ENCODE data around the gene RTP4.

RTP4 gene

GRCh38 chr3:187368251-187369088, at the start of gene RTP4:
Gene RTP4, plus strand, starts transcription at chr3:187368385. Its CDS starts 57 bp downstream, at chr3:187368442.
- DNase-seq: peak; percentile 21
- in situ Hi-C loops (cut with MboI; ENCODE audit: low pct_unique_long_range_greater_than_20kb, low sequenced_read_pairs): no loop called here

DNA sequence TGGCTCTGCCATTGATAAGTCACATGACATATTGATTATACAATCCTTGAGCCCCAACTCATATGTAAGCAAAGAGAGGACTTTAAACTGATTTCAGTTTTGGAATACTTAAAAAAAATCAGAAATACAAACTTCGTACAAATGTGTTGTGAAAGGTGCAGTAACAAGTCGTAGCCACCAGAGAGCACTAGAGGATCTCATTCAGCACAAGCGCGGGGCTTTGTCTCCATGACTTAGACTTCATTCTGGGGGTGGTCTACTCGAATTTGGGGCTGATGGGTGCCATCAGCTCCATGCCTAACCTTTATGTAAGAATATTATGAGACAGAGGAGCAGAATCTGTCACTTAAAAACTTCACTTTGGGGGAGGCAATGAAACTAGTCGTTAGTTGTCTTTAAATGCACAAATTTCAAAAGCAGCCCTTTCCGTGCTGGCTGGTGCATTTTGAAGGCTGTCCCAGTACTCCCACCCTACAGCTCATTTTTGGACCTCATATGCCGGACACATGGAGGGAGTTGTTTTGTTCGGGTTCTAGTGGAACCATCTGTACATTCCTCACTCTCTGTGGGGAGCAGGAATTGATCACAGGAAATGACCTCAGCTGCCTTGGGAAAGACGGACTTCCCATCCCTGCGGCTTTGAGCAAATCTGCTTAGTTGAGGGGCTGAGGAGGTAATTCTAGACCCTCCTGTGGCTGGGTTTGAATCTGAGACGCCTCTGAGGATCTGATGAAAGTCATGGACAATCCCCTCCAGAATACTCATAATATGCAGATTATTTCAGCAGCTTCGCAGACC, 49.2 kb upstream of the RTP4 start:
- in situ Hi-C loops (cut with MboI; ENCODE audit: low pct_unique_long_range_greater_than_20kb, low sequenced_read_pairs): loop anchor here (10.0 kb wide), 1 partner anchor 376 kb away; no protein-coding TSS in a partner anchor
- peak; percentile 60 for DNase-seq

GRCh38 chr3:187319699-187320302, 48.4 kb upstream of the RTP4 start:
- in situ Hi-C loops (cut with MboI; ENCODE audit: low pct_unique_long_range_greater_than_20kb, low sequenced_read_pairs): loop anchor here (10.0 kb wide), 2 partner anchors 355 to 375 kb away; partner anchors contain the start of gene SST
- DNase-seq: peak; percentile 85

DNA sequence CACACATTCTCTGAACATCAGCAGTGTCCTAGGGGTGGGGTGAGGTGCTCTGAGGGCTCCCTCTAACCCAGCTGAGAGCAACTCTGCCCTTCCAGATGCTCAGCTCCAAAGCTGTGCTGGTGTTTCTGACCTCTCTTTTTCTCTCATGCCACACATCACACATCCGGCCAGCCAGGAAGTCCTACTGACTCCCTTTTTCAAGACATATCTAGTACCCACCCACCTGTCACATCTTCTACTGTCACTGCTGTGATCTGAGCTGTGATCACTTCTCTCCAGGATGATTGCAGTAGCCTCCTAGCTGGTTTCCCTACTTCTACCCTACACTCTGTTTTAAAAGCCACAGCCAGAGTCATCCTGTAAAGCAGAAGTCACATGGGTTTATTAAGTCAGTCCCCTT, 46.4 kb upstream of the RTP4 start:
- in situ Hi-C loops (cut with MboI; ENCODE audit: low pct_unique_long_range_greater_than_20kb, low sequenced_read_pairs): loop anchor here (10.0 kb wide), 1 partner anchor 353 kb away; the partner anchor contains the start of gene SST
- no peak for DNase-seq

DNA sequence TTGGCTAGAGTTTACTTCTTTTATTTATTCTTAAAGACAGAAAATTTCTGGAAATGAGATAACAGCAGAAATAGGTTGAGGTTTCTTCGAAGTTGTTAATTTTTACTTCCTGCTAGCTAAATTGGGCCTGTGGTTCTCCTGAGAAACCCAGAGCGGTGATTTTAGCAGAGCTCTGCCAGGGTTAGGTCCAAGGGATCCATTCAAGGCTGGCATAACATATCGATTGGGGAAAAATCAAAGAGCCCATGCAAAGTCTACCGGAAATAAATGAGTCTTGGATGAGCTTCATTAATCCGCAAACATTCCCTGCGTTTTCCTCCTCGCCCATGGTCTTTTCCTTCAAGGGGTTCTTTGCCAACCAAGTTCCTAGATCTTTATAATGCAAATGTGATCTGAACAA, 45.9 kb upstream of the RTP4 start:
- no peak for DNase-seq
- in situ Hi-C loops (cut with MboI; ENCODE audit: low pct_unique_long_range_greater_than_20kb, low sequenced_read_pairs): loop anchor here (10.0 kb wide), 1 partner anchor 353 kb away; the partner anchor contains the start of gene SST

DNA sequence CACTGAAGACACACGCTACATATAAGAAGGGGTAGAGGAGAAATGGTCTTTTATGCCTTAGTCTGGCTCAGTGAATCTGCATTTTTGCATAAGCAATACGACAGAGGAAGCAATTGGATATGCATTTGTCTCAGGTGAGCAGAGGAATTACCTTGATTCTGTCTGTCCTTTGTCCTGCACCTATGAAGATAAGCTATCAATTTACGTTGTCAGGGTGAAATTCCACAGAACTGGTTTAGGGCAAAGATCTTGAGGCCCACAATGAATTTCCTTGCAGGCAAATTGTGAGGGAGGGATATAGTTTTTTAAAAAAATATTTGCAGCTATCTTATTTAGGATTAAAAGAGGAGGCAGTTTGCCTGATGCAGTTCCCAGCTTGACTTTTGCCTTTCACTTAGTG, 45.1 kb upstream of the RTP4 start:
- in situ Hi-C loops (cut with MboI; ENCODE audit: low pct_unique_long_range_greater_than_20kb, low sequenced_read_pairs): loop anchor here (10.0 kb wide), 1 partner anchor 352 kb away; the partner anchor contains the start of gene SST

DNA sequence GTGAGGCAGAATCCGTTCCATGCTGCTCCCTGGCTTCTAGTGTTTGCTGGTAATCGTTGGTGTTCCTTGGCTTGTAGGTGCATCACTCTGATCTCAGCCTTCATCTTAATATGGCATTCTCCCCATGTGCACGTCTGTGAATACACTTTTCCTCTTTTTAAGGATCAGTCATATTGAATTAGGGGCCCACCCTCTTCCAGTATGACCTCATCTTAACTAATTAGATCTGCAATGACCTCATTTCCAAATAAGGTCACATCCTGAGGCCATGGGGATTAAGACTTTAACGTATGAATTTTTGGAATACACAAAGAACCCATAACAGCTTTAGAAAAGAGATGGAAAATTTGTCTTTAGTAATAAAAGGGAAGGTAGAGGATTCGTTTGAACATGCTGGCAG, 42.6 kb upstream of the RTP4 start:
- in situ Hi-C loops (cut with MboI; ENCODE audit: low pct_unique_long_range_greater_than_20kb, low sequenced_read_pairs): loop anchor here (10.0 kb wide), 1 partner anchor 349 kb away; the partner anchor contains the start of gene SST
- DNase-seq: no peak

More for the DNA sequence above, 45.1 kb upstream of the RTP4 start:
- no peak for DNase-seq

DNA sequence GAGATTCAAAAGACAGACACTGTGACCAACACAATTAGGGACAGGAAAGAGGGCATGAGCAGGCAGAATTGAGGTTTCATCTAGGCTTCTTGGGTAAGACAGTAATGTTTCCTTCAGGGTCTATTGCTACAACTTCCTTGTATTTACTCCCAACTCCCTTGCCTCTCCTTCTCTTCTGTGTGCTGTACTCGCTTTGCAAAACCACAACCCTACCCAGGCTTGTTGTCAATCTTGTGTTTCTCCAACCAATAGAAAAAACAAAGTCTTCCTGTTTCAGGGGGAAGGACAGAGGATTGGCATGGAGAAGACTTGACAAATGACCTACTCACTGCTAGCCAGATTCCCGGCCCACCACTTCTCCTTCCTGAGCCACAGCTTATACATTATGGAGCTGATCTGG, 40.3 kb upstream of the RTP4 start:
- DNase-seq: peak; percentile 14
- in situ Hi-C loops (cut with MboI; ENCODE audit: low pct_unique_long_range_greater_than_20kb, low sequenced_read_pairs): loop anchor here (10.0 kb wide), 1 partner anchor 347 kb away; the partner anchor contains the start of gene SST

DNA sequence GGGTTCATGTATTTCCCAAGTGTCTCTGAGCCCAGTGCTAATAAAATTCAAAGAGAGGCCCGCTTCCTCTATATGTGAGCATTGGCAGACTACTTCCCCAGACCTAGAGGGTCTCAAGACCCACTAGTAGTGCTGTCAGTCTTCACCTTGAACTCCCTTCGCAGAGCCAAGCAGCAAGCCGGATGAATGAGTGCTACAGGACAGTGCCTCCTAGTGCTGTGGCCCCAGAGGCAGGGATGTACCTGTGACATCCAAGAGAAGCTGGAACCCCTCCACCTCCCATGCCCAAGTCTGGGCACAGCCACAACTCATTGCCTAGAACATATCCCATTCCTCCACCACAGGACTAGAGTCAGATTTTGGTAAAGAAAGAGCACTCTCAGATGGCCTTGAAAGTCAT, 39.5 kb upstream of the RTP4 start:
- in situ Hi-C loops (cut with MboI; ENCODE audit: low pct_unique_long_range_greater_than_20kb, low sequenced_read_pairs): loop anchor here (10.0 kb wide), 1 partner anchor 346 kb away; the partner anchor contains the start of gene SST

DNA sequence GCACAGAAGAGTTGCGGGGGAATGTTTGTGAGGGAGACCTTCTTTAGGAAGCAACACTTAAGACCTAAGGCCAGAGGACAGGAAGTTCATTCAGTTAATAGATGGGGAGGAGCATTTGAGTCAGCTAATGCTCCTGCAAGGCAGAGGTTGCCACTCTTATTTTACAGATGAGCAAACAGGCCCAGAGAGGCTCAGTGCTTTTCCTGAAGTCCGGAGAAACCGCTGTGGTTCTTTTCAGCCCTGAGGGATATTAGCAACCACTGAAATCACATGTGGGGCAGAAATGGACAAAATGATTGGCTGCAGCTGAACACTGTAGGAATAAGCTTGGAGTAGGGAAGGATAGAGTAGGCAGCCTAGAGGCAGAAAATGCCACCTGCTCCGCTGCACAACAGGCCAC, 33.3 kb upstream of the RTP4 start:
- no peak for DNase-seq
- in situ Hi-C loops (cut with MboI; ENCODE audit: low pct_unique_long_range_greater_than_20kb, low sequenced_read_pairs): no loop called here

More for the DNA sequence above, 39.5 kb upstream of the RTP4 start:
- DNase-seq: no peak

DNA sequence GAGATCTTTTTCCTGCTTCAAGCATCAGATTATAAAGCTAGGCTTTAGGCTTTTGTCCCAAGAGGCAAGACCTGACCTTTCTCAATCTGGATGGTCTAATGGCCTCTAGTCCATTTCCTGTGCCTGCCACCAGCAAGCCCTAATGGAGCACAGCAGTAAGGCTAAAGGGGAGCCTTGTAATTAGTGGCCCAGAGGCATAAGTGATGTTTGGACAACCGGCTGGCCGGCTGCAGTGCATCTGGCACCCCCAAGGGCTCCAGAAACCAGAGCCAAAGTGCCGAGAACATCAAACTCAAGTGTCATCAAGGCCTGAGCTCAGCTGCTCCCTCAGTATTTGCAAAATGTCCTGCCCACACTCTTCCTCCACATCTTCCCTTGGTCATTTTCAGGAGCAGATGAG, 31.9 kb upstream of the RTP4 start:
- DNase-seq: no peak
- in situ Hi-C loops (cut with MboI; ENCODE audit: low pct_unique_long_range_greater_than_20kb, low sequenced_read_pairs): no loop called here

- no peak for DNase-seq
- in situ Hi-C loops (cut with MboI; ENCODE audit: low pct_unique_long_range_greater_than_20kb, low sequenced_read_pairs): no loop called here
Observed at GRCh38 chr3:187340578-187340977, 27.6 kb upstream of the RTP4 start.

GRCh38 chr3:187342255-187342654, 25.9 kb upstream of the RTP4 start:
- in situ Hi-C loops (cut with MboI; ENCODE audit: low pct_unique_long_range_greater_than_20kb, low sequenced_read_pairs): no loop called here

DNA sequence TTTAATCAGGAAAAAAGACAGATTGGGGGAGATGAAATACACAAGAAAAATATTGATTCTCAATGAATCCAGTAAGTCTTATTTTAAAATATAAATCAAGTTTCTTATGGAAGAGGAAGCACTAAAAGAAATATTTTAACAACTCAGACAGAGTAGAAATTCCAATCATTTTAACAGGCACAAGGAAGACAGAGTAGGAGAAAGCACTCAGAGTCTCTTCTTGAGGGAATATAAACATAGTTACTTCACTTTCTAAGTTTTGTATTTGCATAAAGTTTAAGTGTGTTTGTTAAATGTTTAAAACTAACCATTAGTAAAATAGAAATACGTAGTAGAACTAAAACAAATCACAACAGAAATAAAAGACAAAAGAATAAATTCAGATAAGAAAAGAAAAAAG, 24.5 kb upstream of the RTP4 start:
- DNase-seq: no peak
- in situ Hi-C loops (cut with MboI; ENCODE audit: low pct_unique_long_range_greater_than_20kb, low sequenced_read_pairs): no loop called here

More at GRCh38 chr3:187342255-187342654, 25.9 kb upstream of the RTP4 start:
- DNase-seq: no peak

- DNase-seq: no peak
- in situ Hi-C loops (cut with MboI; ENCODE audit: low pct_unique_long_range_greater_than_20kb, low sequenced_read_pairs): no loop called here
Observed at GRCh38 chr3:187352581-187353575, 15.3 kb upstream of the RTP4 start.

DNA sequence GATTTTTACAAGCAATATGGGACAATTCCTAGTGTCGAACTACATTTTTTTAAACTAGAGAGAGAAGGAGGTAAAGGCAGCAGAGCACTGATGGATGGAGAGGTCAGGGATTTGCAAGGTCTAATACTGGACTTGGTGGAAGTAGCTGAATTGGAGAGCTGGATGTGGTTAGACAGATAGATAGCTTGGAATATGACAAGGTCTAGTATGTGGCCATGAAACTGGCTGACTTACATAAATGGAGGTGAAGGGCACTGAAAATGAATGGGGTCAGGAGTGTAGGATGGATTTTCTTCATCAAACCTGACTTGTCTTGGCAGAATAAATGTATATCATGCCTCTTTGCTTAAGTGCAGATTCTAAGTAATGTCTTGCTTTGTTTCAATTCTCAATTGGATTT, 10.1 kb upstream of the RTP4 start:
- in situ Hi-C loops (cut with MboI; ENCODE audit: low pct_unique_long_range_greater_than_20kb, low sequenced_read_pairs): no loop called here

DNA sequence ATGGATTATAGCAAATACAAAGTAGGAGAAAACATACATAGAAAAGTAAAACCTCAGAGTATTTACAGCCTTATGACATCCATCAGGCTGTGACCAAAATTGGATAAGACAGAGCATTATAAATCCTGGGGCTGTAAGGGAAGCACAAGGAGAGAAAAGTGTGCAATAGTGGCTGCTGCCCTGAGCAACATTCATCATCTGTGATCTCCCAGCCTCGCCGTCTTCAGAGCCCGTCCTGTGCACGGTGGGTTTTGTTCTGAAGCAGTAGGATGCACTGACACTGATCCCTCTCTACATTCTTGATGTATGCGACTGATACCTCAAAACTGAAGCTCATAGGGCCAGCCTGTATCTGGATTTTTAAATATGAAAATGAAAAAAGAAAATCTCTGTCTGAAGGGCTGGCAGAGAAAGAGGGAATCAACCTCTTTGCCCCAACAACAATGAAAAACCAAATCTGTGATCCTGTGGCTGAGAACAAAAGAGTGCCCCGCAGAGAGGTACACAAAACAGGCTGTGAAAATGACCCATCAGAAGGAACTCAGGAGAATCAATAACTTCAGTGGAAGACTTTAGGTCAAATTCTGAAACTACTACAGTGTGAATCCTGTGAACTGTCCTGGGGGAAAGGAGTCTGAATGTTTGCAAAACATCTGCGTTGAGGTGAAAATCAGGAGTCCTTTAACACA, 8.2 kb upstream of the RTP4 start:
- in situ Hi-C loops (cut with MboI; ENCODE audit: low pct_unique_long_range_greater_than_20kb, low sequenced_read_pairs): no loop called here

More for the DNA sequence above, 10.1 kb upstream of the RTP4 start:
- no peak for DNase-seq

GRCh38 chr3:187360596-187360995, 7.6 kb upstream of the RTP4 start:
- in situ Hi-C loops (cut with MboI; ENCODE audit: low pct_unique_long_range_greater_than_20kb, low sequenced_read_pairs): no loop called here
- DNase-seq: no peak

More for the DNA sequence above, 8.2 kb upstream of the RTP4 start:
- DNase-seq: no peak

Data from KBM-7 (cell line).